Measurements from ENCODE around the gene B3GNT3. TPM values are rescaled to one million over a fixed set of nuclear protein-coding genes. Genes with fewer than 3 reads are reported as not detected.
A peak's percentile ranks its signal among the peaks of the same experiment; 100 is the strongest.

The B3GNT3 gene
- total and polyA plus RNA-seq, 2 of the 13 experiments (the other 11 are each of a cell fraction or from before 2014, with no cell fraction given) = 0.86 to 4.0 TPM

DNA sequence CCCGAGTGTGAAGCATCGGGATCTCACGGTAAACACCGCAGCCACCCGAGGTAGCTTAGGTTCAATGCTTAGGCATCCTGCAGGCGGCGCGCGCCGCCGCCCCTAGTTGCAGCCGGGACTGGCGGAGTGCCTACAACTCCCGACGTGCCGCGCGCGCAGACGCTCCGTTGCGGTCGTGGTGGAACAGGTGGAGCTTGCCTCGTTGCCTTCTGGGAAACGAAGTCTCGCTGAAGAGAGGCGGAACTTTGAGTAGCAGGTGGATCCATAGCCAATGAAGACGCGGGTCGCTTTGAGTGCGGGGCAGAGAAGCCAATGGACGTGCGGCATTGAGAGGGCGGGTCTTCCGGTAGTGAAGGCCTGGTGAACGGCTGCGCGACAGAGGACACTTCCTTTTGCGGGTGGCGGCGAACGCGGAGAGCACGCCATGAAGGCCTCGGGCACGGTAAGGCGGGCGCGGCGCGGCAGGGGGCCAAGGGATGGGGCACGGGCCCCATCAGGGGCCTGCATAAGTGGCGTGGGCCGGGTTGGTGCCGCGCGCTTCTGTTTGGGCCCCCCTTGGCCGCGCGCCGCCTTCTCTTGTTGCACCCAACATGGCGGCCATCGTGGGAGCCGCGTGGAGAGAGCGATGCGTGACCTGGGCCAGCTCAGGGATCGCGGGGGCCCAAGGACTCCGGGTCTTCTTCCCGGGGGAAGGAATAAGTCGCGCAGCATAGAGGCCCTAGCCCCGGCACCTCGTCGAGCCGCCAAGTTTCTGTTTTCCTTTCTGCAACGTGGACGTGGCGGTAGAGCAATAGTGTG lies 64.8 kb downstream of the B3GNT3 start, which contains the start of gene RPL18A:
Gene RPL18A, plus strand, starts transcription at position 378 of the 798 bp plus-strand sequence. Its CDS starts 47 bp downstream, at position 425.
- peak within 1 kb of the TSS; percentile 82 for H3K27ac ChIP-seq (ENCODE audit: extremely low read length, insufficient read depth, low read length)
- in situ Hi-C loops (cut with HindIII; ENCODE audit: extremely low pct_ligation_motif_present, low pct_unique_long_range_greater_than_20kb) = loop anchor here (10.0 kb wide), 1 partner anchor 155 kb away; no protein-coding TSS in a partner anchor
- peaks cover 45% of the 10 kb centered on the region for H4K20me1 ChIP-seq (ENCODE audit: insufficient read depth, low read length)
- POLR2A ChIA-PET = interaction anchor here (0.6 to 2.2 kb wide), 37 partner anchors 8 to 743 kb away, joined by 3 to 49 read pairs (median 4); partner anchors contain the start of genes B3GNT3, BST2, CCDC124 and JAK3
- peak within 1 kb of the TSS; percentile 91 to 97 (median 96) for H3K4me3 ChIP-seq (replicated peaks in 1 of 3; ENCODE audit: insufficient read depth in 1 of 3, low read depth in 2 of 3, low read length in 3 of 3)
- peaks cover 14 to 33% of the 10 kb centered on the region in 2 experiments for H3K36me3 ChIP-seq (replicated peaks in 1 of 2; ENCODE audit: control insufficient read depth in 1 of 2, insufficient read depth in 2 of 2, low read length in 2 of 2)
- H3K4me1 ChIP-seq (ENCODE audit: insufficient read depth, low read length) = peaks cover 18% of the 10 kb centered on the region
- H3K4me2 ChIP-seq (ENCODE audit: low read depth, low read length) = peak within 1 kb of the TSS; percentile 91
- BruUV-seq (replicated peaks) = no TSS peak
- intact Hi-C loops (cut with micrococcal nuclease; ENCODE audit: unreplicated experiment) = loop anchor here (5.0 kb wide), 1 partner anchor 73 kb away; the partner anchor contains the start of gene CCDC124
- H2AFZ ChIP-seq (ENCODE audit: low read length) = peak within 1 kb of the TSS; percentile 80
- H3K9me3 ChIP-seq (ENCODE audit: low read length) = no peaks in the 10 kb centered on the region
- ATAC-seq = peak; percentile 91
- CTCF ChIA-PET (ENCODE audit: low intra/inter-chr PET ratio, low total read pairs) = interaction anchor here (1.5 kb wide), 1 partner anchor 73 kb away, joined by 7 read pairs; the partner anchor contains the start of gene CCDC124
- peak; percentile 89 for FAIRE-seq
- H3K79me2 ChIP-seq (ENCODE audit: insufficient read depth, low read length) = peaks cover 27% of the 10 kb centered on the region
- H3K9ac ChIP-seq (ENCODE audit: insufficient read depth, low read depth, low read length) = peak within 1 kb of the TSS; percentile 99
- peak; percentile 99 for DNase-seq (ENCODE audit: low spot score)
- WGBS (ENCODE audit: low lambda C conversion rate) = under 1% methylated on average over 43 of the region's 80 CpGs
- no peaks in the 10 kb centered on the region; a peak in 1 of 5 replicates for H3K27me3 ChIP-seq (ENCODE audit: control insufficient read depth in 1 of 2, insufficient read depth in 2 of 2, low read length in 2 of 2)
- TF ChIP-seq ZNF30 (CRISPR knock-in tag; IDR thresholded peaks at IDR 0.05) (no peak), ZNF101 (CRISPR knock-in tag; IDR thresholded peaks at IDR 0.05; ENCODE audit: borderline replicate concordance, low read depth) (no peak), ZSCAN12 (CRISPR knock-in tag; IDR thresholded peaks at IDR 0.05) (no peak), KLF15 (CRISPR knock-in tag; IDR thresholded peaks at IDR 0.05; ENCODE audit: borderline replicate concordance) (no peak; the same call in 1 of the 2 replicates), MXD4 (CRISPR knock-in tag; IDR thresholded peaks at IDR 0.05) (peak; percentile 82), SPEN (CRISPR knock-in tag; IDR thresholded peaks at IDR 0.05; ENCODE audit: low read depth) (peak; percentile 86; the same call in 1 of the 2 replicates), ZNF260 (CRISPR knock-in tag; IDR thresholded peaks at IDR 0.05; ENCODE audit: borderline replicate concordance, low read depth) (no peak), ZNF431 (CRISPR knock-in tag; IDR thresholded peaks at IDR 0.05; ENCODE audit: borderline replicate concordance, low read depth) (no peak), KAT2B (IDR thresholded peaks at IDR 0.05; ENCODE audit: borderline replicate concordance, low read depth, low read length) (no peak), TCF7 (IDR thresholded peaks at IDR 0.05; ENCODE audit: low read depth) (no peak), FOXO1 (CRISPR knock-in tag; IDR thresholded peaks at IDR 0.05) (peak; percentile 45; the same call in 1 of the 2 replicates), ZNF550 (CRISPR knock-in tag; IDR thresholded peaks at IDR 0.05; ENCODE audit: borderline replicate concordance) (no peak), PRPF4 (IDR thresholded peaks at IDR 0.05; ENCODE audit: low read depth, low read length, poor library complexity, severe bottlenecking) (no peak), MED1 (CRISPR knock-in tag; IDR thresholded peaks at IDR 0.05) (no peak; the same call in none of the 2 replicates)
- TF ChIP-seq, protein P1, sequence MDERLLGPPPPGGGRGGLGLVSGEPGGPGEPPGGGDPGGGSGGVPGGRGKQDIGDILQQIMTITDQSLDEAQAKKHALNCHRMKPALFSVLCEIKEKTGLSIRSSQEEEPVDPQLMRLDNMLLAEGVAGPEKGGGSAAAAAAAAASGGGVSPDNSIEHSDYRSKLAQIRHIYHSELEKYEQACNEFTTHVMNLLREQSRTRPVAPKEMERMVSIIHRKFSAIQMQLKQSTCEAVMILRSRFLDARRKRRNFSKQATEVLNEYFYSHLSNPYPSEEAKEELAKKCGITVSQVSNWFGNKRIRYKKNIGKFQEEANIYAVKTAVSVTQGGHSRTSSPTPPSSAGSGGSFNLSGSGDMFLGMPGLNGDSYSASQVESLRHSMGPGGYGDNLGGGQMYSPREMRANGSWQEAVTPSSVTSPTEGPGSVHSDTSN (CRISPR knock-in tag; IDR thresholded peaks at IDR 0.05) = peak; percentile 96
- TF ChIP-seq, protein P2, sequence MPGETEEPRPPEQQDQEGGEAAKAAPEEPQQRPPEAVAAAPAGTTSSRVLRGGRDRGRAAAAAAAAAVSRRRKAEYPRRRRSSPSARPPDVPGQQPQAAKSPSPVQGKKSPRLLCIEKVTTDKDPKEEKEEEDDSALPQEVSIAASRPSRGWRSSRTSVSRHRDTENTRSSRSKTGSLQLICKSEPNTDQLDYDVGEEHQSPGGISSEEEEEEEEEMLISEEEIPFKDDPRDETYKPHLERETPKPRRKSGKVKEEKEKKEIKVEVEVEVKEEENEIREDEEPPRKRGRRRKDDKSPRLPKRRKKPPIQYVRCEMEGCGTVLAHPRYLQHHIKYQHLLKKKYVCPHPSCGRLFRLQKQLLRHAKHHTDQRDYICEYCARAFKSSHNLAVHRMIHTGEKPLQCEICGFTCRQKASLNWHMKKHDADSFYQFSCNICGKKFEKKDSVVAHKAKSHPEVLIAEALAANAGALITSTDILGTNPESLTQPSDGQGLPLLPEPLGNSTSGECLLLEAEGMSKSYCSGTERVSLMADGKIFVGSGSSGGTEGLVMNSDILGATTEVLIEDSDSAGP (CRISPR knock-in tag; IDR thresholded peaks at IDR 0.05; ENCODE audit: borderline replicate concordance) = peak; percentile 82; the same call in 1 of the 2 replicates
- TF ChIP-seq, protein P3, sequence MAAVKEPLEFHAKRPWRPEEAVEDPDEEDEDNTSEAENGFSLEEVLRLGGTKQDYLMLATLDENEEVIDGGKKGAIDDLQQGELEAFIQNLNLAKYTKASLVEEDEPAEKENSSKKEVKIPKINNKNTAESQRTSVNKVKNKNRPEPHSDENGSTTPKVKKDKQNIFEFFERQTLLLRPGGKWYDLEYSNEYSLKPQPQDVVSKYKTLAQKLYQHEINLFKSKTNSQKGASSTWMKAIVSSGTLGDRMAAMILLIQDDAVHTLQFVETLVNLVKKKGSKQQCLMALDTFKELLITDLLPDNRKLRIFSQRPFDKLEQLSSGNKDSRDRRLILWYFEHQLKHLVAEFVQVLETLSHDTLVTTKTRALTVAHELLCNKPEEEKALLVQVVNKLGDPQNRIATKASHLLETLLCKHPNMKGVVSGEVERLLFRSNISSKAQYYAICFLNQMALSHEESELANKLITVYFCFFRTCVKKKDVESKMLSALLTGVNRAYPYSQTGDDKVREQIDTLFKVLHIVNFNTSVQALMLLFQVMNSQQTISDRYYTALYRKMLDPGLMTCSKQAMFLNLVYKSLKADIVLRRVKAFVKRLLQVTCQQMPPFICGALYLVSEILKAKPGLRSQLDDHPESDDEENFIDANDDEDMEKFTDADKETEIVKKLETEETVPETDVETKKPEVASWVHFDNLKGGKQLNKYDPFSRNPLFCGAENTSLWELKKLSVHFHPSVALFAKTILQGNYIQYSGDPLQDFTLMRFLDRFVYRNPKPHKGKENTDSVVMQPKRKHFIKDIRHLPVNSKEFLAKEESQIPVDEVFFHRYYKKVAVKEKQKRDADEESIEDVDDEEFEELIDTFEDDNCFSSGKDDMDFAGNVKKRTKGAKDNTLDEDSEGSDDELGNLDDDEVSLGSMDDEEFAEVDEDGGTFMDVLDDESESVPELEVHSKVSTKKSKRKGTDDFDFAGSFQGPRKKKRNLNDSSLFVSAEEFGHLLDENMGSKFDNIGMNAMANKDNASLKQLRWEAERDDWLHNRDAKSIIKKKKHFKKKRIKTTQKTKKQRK (IDR thresholded peaks at IDR 0.05; ENCODE audit: low read length) = peak; percentile 76

All from HepG2 (cell line).